H7 (cell line): ENCODE measurements around the gene ANKRD63. TPM values are rescaled to one million over a fixed set of nuclear protein-coding genes. Genes with fewer than 3 reads are reported as not detected.

Experiments
- DNase-seq: peaks from one replicate; pipeline ENCODE4 v3.0.0; 2012
- H3K27me3 ChIP-seq: 2 replicates; pipeline ENCODE4 v1.6.0; 2011; ENCODE audit warnings: mild to moderate bottlenecking, low read length; ENCODE audit not compliant: control insufficient read depth, insufficient read depth
- H3K36me3 ChIP-seq: replicated peaks from 2 replicates; pipeline ENCODE4 v1.5.1; 2011; ENCODE audit warnings: low read length; ENCODE audit not compliant: control insufficient read depth, insufficient read depth
- H3K4me3 ChIP-seq: 2 replicates; pipeline ENCODE4 v1.5.1; 2011; ENCODE audit warnings: low read depth, mild to moderate bottlenecking, control low read depth, low read length, moderate library complexity; ENCODE audit not compliant: insufficient read depth
- total RNA-seq: library from RNA; depleted of rRNA; stranded (reverse); fragments of >200 nt; shearing (Covaris generic); gene quantifications from 2 replicates; pipeline ENCODE4 v1.2.3, GENCODE V29; 2014

Gene ANKRD63
- total RNA-seq, 1 experiment from 2014 or later = 0.45 TPM

DNA sequence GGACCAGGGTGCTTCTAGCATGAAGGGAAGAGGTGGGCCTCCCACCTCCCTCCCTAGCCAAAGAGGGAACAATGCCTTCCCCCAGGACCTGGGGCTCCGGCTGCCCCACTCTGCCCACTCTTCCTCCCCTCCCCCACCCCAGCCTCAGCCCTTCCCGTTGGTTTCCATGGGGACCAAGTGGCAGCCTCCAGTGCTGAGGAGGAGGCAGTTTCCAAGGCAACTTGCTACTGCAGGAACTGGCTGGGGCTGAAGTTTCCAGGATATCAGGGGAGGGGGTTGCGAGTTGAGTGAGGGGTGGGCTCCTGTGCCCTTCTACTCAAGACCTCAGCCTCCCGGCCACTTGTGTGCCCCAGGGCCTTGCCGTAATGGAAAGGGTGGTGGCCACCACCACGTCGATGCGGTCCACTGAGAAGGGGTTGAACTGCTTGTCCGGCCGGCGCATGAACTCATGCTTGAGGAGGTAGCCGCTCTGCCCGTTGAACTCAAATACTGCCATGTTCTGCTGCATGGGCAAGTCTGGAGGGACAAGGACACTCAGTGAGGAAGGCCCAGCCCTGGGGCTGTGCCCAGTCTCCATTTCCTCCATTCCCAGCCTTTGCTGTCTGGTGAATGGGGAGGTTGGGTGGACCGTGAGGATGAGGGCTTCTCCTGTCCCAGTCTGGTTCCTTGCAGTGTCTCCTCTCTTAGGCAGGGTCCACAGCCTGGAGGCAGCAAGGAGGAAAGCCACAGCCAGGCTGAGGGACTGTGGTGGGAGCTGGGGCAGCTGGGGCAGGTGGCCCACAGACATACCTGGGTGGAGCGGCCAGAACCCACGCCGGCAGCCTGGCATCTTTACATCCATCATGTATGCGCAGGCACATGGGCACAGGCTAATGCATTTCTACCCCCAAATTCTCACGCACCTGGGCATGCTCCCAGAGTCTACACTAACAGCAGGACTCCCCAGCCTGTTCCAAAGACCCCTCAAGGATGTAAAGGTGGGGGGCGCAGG, 11.3 kb upstream of the ANKRD63 start:
- peak; percentile 73 for DNase-seq
- Histone ChIP-seq H3K36me3 (no peaks in the 10 kb centered on the region), H3K27me3 (peaks cover 33% of the 10 kb centered on the region), H3K4me3 (no peak overlapping the region)

DNA sequence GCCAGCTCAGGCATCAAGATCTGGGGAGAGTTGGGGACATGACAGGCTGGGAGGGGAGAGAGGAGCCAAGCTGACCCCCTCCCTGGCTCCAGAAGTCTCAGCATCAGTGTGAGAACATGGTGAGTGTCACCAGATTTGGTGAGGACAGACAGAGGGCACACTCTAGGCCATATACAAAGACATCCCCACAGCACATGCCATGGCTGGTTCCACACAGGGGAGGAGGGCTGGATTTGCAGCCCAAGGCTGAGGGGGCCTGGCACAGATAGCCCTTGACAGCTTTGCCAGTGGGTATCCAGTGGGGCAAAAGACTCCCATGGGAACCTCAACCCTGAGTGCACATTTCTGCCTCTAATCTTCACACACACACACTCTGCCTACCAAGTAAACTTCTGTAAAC, 10.1 kb upstream of the ANKRD63 start:
- H3K4me3 ChIP-seq = no peak overlapping the region
- peaks cover 33% of the 10 kb centered on the region for H3K27me3 ChIP-seq
- no peaks in the 10 kb centered on the region for H3K36me3 ChIP-seq
- no peak for DNase-seq

DNA sequence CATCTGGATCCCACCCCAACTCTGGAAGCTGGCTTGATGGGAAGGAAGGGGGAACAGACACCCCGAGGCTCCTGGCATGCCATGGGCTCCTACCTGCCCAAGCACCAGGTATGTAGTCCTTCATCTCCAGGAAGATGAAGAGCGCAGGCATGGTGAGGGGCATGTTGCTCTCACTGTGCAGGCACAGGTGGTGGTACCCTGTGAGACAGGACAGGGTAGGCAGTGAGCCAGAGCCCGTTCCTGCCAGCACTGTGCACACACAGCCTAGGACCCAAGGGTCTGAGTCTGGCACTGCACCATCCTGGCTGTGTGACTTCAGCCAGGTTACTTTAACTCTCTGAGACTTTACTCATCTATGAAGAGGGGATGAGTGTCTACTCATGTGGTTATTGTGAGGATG, 9.4 kb upstream of the ANKRD63 start:
- Histone ChIP-seq H3K36me3 (no peaks in the 10 kb centered on the region), H3K27me3 (peaks cover 33% of the 10 kb centered on the region), H3K4me3 (no peak overlapping the region)
- DNase-seq = no peak

DNA sequence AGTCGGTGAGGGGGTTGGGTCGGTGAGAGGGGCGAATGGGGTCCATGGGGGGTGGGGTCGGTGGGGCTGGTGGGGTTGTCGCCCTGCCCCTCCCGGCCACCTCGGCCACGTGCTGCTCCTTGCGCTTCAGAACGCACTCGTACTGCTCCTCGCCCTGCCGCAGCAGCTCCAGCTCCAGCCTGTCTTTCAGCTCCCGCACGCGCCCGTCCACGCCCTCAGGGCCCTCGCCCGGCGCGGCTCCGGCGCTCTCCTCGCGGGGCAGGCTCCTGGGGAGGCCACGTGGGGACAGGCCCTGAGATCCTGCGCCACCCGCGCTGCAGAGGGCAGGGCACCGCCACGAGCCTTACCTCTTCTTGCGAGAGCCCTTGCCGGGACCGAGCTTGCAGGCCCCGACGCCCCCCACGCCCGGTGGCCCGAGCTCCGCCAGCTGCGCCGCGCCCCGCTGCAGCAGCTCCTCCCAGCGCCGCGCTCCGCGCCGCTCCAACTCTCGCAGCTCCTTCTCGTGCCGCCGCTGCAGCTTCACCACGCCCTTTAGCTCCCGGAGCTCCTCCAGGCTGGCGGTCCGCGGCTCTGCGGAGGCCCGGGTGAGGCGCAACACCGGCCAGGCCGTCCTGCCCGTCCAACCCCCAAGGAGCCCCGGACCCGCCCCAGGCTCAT, 8.2 kb upstream of the ANKRD63 start:
- Histone ChIP-seq H3K4me3 (peak overlapping the region; percentile 38), H3K27me3 (peaks cover 33% of the 10 kb centered on the region), H3K36me3 (no peaks in the 10 kb centered on the region)
- DNase-seq = peak; percentile 90

DNA sequence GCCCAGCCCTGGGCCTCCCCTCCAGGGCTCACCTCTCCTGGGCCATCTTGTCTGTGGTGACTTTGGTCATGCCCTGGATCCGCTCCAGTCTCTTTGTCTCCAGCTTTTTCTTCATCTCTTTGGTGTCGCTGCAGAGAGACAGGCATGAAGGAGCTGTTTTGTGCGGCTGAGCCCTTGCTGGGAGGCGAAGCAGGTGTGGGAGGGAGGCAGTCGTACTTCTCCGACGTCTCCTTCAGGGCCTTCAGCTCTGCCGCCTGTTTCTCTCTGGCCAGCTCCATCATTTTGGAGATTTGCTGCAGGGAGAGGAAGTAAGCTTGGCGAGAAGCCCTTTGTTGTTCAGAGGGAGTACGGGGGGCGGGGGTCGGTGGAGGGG, 7.7 kb upstream of the ANKRD63 start:
- Histone ChIP-seq H3K4me3 (no peak overlapping the region), H3K36me3 (no peaks in the 10 kb centered on the region), H3K27me3 (peaks cover 33% of the 10 kb centered on the region)
- no peak for DNase-seq

DNA sequence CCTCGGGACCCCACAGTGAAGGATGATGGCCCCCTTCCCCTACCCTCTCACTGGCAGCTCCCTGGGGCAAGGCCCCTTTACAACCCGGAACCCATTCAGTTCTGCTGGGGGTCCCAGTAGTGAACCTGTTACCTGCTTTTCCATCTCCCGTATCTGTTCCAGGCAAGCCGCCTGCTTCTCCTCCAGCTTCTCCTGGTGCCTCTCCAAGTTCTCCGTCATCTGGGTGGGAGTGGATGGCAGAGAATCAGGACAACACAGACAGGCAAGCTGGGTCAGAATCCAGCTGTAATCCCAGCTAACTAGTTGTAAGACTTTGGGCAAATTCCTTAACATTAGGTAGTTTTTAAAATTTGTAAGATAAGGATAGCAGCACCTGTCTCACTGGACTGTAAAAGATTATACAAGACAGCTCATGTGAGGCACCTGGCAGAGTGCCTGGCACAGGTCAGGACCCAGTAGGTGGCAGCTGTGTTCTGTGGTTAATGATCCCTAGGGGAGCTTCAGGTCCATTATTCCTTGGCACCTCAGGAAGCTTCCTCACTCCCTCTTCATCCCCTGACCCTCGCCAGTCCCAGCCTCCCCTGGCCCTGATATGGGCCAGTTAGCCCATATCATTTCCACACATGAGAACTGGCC, 6.4 kb upstream of the ANKRD63 start:
- no peak for DNase-seq
- Histone ChIP-seq H3K4me3 (no peak overlapping the region), H3K36me3 (no peaks in the 10 kb centered on the region), H3K27me3 (peaks cover 38% of the 10 kb centered on the region)

DNA sequence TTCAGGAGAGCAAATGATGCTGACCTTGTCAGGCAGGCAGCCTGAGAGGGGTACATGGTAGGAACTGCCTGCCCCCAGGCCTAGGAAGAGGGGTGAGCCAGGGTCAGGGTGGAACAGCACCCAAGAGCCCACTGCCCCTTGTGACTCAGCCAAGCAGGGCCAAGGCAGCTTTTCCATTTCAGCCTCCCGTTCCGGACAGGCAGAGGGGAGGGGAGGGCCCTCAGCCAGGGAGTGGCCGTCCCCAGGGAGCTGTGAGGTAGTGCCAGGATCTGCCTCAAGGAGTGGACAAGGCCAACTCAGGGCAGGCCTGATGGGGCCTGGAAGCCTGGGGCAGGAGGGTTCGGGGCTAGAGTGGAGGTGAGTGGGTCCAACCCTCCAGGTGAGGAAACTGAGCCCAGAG, 5.1 kb upstream of the ANKRD63 start:
- Histone ChIP-seq H3K36me3 (no peaks in the 10 kb centered on the region), H3K27me3 (peaks cover 46% of the 10 kb centered on the region), H3K4me3 (no peak overlapping the region)
- no peak for DNase-seq

DNA sequence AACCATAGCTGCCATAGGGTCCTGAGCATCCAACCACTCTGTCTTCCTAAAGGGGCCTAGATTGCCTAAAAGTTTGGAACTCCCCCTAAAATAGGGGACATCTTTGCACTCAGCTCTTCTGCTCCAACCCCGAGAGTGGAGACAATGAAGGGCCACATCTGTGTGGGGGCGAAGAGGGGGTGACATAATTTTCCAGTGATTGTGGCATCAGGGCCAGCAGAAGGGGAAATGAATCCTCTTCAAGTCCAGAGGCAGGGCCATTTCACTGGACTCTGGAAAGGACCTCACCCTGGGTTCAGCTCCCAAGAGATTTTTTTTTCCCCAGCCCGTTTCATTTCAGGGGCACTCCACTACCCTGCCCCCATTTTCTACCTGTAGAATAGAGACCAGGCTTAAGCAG, 4.6 kb upstream of the ANKRD63 start:
- DNase-seq = no peak
- Histone ChIP-seq H3K27me3 (peaks cover 46% of the 10 kb centered on the region), H3K36me3 (no peaks in the 10 kb centered on the region), H3K4me3 (no peak overlapping the region)

DNA sequence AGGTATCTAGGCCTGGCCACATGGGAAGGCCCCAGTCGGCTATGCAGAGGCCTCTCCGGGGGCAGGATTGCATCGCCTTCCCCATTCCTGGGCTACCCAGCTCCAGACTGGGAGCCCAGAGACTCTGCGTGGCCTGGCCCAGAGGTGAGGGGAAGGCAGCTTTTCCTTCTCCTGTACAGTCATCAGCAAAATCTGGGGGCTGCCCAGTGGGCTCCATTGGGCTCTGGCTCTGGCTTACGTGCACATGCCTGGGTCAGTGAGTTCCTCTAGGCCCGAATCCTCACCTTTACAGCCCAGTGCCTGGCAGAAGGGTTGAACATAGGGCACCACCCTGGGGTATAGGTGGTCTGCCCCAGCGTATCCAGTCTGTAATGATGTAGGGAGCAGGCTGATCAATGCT, 3.9 kb upstream of the ANKRD63 start:
- no peak for DNase-seq
- no peaks in the 10 kb centered on the region for H3K36me3 ChIP-seq
- no peak overlapping the region for H3K4me3 ChIP-seq
- peaks cover 45% of the 10 kb centered on the region for H3K27me3 ChIP-seq

DNA sequence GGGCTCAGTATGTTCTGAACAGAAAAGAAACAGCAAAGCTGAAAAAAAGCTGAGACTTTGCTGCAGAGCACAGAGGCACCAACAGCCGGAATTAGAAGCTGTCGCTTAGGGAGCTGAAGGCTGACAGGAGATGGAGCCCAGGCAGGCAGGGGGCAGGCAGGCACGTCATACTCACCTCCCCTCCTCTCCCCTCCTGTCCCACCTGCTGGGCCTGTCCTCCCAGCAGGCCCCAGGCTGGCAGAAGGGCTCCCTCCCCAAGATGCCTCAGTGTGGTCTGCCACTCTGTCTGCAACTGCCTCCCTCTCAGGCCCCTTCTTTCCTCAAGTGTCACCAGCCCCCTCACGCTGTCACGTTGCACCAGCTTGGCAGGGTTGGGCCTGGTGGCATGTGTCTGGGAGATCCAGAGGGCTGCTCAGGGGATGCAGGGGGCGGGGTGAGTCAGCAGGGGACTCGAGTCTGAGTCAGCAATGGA, 3.2 kb upstream of the ANKRD63 start:
- no peak for DNase-seq
- Histone ChIP-seq H3K36me3 (no peaks in the 10 kb centered on the region), H3K4me3 (no peak overlapping the region), H3K27me3 (peaks cover 45% of the 10 kb centered on the region)

DNA sequence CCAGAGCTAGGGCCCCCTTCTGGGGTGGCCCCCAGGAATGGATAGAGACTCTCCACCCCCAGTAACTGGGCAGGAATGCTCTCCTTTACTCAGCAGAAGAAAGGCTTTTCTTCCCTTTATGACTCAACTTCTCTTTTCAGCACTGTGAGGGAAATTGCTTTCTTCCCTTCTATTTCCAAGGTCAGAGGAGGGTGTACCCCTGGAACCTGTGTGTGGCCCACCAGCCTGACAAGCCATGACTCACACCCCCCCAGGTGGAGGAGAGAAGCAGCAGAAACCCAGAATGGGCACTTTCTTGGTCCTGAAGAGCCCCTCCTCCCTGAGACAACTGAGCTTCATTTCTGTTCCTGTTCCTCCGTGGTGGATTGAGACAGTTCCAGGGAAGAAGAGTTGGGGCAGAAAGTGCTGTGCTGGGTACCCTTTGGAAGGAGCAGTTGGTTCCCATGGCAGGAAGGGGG, 2.7 kb upstream of the ANKRD63 start:
- H3K36me3 ChIP-seq = no peaks in the 10 kb centered on the region
- H3K4me3 ChIP-seq = no peak overlapping the region
- DNase-seq = no peak
- H3K27me3 ChIP-seq = peaks cover 47% of the 10 kb centered on the region

DNA sequence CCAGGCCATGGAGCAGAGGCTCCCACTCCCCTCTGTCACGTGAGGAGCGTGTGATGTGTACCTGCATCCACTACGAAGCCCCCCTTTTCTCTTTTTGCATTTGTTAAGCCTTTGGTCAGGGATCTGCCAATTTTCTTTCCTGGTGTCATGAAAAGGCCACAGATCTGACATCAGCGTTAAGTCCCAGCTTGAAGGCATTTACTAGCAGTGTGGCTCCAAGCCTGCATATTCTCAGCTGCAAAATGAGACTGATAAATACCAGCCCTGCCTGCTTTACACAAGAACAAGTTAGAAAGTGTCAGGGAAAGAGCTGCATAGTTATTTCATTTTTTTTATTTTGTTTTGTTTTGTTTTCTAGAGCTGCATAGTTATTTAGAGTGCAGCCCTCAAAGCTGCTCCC, 2.3 kb upstream of the ANKRD63 start:
- DNase-seq = no peak
- peaks cover 47% of the 10 kb centered on the region for H3K27me3 ChIP-seq

DNA sequence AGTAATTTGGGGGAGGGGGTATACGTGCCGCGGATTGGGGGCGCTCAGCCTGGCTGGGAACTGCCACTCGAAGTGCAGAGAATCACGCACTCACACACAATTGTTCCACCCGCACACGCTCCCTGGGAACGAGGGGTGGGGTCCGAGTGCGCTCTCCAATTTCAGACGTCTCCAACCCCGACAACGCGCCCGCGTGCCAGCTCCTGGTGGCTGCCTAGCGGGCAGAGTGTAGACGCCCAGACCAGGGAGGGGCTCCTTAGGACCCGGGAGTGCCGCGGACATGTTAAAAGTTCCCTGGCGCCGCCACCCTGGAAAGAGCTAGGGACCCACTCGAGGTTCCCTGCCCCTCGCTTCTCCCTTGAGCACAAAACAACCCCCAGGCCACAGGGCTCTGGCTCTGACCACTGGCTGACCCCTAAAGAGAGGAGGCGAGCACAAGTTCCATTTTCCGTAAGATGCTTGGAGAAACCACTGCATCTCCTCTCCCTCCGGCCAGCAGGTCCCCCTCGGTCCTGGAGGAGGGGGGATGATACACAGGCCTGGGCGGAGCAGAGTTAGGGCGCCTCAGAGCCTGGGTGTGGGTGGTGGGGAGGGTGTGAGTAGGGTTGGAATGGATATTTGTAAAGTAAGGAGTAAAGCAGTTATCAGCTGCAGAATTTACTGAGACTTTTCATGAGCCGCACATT, 894 bp upstream of the ANKRD63 start:
- peaks cover 52% of the 10 kb centered on the region for H3K27me3 ChIP-seq
- peak overlapping the region; percentile 50 for H3K4me3 ChIP-seq
- no peaks in the 10 kb centered on the region for H3K36me3 ChIP-seq
- DNase-seq = peak; percentile 84

More for the DNA sequence above, 2.3 kb upstream of the ANKRD63 start:
- no peak overlapping the region for H3K4me3 ChIP-seq
- H3K36me3 ChIP-seq = no peaks in the 10 kb centered on the region

DNA sequence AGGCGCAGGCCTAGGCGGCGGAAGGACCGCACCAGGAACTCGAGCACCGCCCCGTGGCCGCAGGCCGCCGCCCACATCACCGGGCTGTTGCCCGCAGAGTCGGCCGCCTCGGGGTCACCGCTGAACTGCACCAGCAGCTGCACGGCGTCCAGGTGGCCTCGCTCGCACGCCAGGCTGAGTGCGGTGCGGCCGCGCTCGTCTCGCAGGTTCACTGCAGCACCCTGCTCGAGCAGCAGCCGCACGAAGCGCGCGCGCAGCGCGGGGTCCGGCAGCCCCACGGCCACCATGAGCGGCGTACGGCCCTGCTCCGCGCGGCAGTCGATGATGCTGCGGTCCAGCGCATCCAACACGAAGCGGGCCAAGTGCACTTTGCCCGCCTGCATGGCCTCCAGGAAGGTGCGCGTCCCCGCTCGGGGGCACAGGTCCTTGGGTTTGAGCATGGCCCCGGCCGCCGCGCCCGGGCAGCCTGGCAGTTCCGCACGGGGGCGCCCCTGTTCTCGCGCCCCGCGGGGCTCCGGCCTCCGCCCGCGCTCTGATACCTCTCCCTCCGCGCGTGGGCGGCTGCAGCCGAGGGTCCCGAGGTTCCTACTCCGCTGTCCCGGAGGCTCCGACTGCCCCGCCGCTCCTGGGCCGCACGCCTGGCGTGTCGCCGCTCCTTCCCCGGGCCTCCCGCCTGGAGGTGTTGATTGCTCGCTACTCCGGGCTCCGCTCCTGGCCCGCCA, 556 bp downstream of the ANKRD63 start:
- DNase-seq = peak; percentile 93
- peaks cover 54% of the 10 kb centered on the region for H3K27me3 ChIP-seq
- H3K36me3 ChIP-seq = no peaks in the 10 kb centered on the region
- H3K4me3 ChIP-seq = peak overlapping the region; percentile 50
